ENCODE results near the gene GXYLT1.
"Not testable (repeated sequence)": the region's sequence is repeated elsewhere in the genome, so short reads cannot be mapped to it uniquely, and the experiment has no call there.

Gene GXYLT1, protein sequence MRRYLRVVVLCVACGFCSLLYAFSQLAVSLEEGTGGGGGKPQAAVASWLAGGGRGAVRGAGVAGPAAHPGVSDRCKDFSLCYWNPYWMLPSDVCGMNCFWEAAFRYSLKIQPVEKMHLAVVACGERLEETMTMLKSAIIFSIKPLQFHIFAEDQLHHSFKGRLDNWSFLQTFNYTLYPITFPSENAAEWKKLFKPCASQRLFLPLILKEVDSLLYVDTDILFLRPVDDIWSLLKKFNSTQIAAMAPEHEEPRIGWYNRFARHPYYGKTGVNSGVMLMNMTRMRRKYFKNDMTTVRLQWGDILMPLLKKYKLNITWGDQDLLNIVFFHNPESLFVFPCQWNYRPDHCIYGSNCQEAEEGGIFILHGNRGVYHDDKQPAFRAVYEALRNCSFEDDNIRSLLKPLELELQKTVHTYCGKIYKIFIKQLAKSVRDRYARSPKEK

DNA sequence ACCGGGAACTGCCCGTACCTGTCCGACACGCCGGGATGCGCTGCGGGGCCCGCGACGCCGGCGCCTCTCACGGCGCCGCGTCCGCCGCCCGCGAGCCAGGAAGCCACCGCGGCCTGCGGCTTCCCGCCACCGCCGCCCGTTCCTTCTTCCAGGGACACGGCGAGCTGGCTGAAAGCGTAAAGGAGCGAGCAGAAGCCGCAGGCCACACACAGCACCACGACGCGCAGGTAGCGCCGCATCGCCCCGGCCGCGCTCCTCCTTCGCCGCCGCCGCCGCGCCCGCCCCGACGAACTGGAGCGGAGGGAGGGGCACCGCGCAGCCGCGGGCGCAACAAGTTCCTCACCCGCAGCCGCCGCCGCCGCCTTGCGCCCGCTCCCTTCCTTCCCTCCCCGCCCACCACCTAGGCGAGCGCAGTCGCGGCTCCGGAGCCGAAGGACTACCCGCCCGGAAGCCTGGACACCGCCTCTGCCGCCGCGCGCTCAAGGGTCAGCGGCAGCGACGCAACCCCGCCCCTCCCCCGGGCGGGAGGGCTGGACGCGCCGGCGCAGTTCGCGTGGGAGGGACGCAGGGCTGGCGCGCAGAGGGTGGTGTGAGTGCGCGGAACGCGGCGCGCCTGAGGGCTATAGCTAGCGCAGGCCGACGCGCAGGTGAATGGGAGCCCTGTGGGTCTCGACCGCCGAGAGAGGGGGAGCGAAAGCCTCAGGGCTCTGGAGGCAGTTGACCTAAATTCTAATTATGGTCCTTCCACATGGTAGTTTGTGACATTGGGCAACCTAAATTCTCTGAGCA is at the start of gene GXYLT1:
Gene GXYLT1 (minus strand): TSS at position 467 of the 789 bp plus-strand sequence. CDS start 228 bp downstream, at position 239.
- intact Hi-C loops (cut with DNase I): loop anchor here (5.0 kb wide), 2 partner anchors 93 to 183 kb away; partner anchors contain the start of genes PPHLN1, YAF2 and ZCRB1
- DNase-seq: peak; percentile 46 to 94 (median 87)

DNA sequence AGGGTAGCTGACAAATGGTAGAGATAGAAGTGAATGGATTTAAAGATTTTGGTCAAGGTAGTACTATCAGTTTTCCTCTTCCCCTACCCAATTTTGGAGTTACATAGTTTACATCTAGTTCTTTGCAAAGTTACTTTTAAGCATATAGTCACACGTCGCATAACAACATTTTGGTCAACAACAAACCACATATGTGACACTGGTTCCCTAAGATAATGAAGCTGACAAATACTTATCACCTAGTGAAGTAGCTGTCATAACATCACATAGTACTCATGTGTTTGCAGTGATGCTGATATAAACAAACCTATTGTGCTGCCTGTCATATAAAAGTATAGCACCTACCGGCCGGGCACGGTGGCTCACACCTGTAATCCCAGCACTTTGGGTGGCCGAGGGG is 48.0 kb upstream of the GXYLT1 start:
- intact Hi-C loops (cut with DNase I): no loop called here
- DNase-seq: no peak

DNA sequence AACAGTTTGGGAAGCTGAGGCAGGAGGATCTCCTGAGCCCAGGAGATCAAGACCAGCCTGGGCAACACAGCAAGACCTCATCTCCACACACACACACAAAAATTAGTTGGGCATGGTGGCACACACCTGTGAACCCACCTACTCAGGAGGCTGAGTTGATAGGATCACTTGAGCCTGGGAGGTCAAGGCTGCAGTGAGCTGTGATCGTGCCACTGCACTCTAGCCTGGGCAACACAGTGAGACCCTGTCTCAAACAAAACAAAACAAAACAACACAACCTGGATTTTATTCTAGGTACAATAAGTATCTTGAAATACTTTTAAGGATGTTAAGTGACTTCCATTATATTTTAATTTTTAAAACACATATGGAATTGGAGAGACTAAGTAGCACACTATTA is 47.6 kb upstream of the GXYLT1 start:
- DNase-seq: no peak
- intact Hi-C loops (cut with DNase I): no loop called here

DNA sequence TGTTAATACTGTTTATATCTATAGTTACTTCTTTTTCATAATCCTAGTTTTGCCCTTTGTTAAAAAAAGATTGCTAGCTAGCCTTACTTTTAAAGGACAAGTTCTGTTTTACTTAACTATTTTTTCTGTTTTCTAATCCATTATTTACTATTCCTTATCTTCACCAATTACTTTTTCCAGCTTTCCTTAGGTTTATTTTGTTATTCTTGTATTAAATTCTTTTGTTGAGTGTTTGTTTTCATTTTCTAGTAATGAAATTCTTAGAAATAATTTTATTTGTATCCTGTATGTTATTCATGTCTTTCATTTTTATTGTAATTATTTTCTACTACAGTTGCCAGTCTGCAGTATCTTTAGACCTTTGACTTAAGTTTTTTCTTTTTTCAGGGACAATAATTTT is 45.7 kb upstream of the GXYLT1 start:
- intact Hi-C loops (cut with DNase I): no loop called here
- no peak for DNase-seq

DNA sequence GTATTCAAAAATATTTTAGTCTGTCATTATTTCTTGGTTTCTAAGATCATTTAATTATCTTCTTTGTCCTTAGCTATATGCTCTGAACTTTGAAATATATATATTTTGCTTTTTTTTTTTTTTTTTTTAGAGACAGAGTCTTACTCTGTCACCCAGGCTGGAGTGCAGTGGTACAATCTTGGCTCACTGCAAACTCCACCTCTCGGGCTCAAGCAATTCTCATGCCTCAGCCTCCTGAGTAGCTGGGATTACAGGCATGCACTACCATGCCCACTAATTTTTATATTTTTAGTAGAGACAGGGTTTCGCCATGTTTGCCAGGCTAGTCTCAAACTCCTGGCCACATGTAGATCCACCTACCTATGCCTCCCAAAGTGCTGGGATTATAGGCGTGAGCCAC is 43.6 kb upstream of the GXYLT1 start:
- intact Hi-C loops (cut with DNase I); DNase-seq: not testable (repeated sequence)

DNA sequence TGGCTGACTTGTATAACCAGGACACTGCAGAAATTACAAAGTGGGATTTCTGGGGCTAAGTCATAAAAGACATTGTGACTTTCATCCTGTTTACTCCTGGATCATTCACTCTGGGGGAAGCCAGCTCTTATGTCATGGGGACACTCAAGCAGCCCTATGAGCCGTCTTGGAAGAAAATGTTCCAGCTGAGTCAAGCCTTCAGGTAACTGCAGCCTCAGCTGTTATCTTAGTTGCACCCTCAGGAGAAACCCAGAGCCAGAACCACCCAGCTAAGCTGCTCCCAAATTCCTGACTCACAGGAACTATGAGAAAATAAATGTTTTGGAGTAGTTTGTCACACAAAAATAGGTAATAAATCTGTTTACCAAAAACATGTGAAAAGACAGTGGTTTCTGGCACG is 43.1 kb upstream of the GXYLT1 start:
- DNase-seq: no peak
- intact Hi-C loops (cut with DNase I): no loop called here

DNA sequence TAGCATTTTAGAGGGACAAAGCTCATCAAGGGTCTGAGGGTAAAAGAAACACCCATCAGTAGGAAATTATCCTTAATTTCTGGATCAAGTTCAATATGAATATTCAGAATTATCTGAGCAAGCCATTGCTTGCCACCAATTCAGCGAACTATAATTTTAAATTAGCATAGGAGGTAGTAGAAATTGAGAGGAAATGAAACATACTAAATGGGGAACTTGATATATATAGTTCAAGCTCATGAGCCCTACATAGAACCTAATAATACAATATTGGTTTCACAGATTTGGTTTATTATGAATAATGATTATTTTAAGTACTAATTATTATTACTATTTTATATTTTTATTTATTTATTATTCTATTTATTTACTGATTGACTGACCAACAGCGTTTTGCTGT is 42.1 kb upstream of the GXYLT1 start:
- no peak for DNase-seq
- intact Hi-C loops (cut with DNase I): no loop called here

DNA sequence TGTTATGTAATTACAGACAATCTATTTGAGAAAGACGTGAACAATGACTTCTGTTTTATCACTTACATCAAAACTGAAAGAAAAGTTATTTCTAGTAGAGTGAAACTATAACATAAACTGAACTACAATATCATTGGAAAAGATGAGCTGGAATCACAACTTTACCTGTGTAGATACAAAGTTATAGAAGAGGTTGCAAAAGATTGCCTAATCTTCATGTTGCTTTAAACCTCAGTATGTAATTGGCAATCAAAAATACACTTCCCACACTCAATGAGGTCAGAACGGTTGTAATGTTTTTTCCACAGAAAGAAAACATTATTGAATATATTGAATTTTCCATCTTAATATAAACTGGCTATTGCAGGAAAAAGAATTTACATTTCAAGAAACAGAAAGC is 37.7 kb upstream of the GXYLT1 start:
- intact Hi-C loops (cut with DNase I): no loop called here
- DNase-seq: no peak

DNA sequence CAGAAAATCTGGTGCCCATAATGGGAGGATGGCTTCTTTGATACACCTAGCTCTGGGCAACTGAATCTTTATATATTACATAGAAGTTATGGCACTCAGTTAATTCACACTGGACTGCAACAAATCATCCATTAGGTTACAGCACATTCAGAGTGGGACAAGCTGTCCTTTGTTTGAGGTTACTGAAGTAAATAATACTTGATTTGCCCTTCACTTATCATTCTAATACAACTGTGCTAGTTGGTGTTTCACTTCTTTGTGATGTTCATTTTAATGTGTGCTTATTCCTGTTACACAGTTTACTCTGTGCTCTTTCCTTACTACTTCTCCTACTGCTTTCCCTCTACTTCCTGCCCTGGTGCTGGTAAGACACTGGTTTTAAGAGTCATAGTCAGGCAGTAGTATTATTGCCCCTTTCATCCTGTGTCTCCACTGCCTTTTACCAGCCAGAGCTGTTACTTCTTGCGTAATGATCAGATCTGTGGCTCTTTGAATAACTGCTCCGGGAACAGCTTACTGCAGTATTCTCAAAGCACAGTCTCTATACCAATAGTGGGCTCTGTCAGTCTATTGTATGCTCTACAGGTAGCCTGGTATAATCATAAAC is 36.4 kb upstream of the GXYLT1 start:
- peak in 2 of 42 donors; percentile 6 to 10 for DNase-seq
- intact Hi-C loops (cut with DNase I): no loop called here

DNA sequence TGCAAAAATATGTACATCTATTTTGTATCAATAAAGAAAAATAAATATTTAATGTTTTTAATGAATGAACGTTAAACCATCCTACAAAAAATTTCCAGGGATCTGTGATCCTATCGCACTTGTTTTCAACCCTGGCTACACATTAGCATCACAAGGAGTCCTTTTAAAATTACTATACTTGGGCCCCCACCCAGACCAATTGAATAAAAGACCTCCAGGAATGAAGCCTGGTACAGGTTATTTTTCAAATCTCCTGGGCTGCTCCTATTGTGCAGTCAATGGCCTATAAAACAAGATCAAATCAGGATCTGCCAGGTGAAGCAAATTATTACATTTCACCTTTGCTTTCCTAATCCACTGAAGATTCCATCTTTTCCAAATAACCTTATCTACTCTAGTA is 33.4 kb upstream of the GXYLT1 start:
- DNase-seq: no peak
- intact Hi-C loops (cut with DNase I): no loop called here

DNA sequence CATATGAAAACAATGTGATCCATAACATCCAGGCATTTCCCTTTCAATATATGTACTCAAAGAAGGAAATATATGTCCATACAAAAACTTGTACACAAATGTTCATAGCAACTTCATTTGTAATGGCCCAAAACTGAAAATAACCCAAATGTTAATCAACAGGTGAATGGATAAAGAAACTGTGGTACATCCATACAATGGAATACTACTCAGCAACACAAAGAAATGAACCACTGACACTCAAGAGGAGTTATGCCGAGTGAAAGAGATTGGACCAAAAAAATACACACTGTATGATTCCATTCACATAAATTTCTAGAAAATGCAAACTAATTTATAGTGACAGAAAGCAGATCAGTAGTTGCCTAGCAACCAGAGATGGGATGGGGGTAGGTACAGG is 30.3 kb upstream of the GXYLT1 start:
- no peak for DNase-seq
- intact Hi-C loops (cut with DNase I): no loop called here

DNA sequence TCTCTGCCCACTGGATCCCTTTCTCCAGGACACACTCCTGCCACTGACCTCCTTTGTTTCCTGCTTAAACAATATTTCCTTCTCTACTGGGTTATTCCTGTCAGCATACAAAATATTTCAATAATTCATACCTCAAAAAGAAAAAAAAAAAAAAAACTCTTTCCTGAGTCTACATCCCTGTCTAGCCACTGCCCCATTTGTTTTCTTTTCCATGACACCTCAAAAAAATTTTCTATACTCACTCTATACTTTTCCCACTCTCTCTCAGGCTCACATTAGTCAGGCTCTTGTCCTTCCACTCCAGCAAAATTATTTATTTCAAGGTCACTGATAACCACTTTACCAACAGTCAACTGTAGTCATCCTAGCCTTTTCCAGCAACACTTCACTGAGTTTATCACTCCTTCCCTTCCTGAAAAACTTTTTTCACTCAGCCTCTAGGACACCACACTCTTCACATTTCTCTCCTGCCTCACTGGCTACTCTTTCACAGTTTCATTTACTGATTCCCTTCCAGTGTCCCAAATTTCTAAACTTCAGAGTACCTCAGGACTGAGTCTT is 29.4 kb upstream of the GXYLT1 start:
- DNase-seq: no peak
- intact Hi-C loops (cut with DNase I): no loop called here

DNA sequence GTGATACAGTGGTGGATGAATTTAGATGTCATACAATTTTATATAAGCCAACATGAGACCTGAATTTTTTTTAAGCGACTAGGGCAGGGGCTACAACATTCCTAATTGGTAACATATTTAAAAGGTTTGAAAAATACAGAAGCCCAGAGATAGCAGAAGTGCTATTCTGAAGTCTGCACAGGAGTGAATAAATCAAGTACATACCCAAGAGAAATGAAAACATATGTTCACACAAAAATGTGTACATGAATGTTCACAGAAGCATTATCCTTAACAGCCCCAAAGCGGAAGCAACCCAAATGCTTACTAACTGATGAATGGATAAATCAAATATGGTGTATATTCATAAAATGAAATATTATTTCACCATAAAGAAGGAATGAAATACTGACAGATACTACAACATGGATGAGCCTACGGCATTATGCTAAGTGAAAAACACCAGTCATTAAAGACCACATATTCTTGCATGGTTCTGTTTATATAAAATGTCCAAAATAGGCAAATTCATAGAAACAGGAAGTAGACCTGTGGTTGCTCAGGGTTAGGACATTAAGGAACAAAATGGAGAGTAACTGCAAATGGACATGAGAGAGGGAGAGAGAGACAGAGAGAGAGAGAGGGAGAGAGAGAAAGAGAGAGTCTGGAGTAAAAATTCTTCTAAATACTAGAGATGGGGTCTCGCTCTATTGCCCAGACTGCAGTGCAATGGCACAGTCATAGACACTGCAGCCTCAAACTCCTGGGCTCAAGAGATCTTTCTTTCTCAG is 28.0 kb upstream of the GXYLT1 start:
- DNase-seq: no peak
- intact Hi-C loops (cut with DNase I): no loop called here

DNA sequence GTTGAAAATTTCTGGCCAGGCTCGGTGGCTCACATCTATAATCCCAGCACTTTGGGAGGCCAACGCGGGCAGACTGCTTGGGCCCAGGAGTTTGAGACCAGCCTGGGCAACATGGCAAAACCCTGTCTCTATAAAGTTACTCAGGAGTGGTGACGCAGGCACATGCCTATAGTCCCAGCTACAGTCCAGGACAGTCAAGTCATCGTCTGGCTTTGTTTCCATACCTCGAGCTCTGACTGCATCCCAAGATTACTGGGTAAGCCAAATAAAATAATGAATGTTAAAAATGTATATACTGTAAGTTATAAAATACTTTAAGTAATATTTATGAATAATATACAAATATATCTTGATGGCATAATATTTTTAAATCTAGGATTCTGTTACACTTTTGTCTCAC is 23.0 kb upstream of the GXYLT1 start:
- intact Hi-C loops (cut with DNase I): no loop called here
- DNase-seq: no peak

DNA sequence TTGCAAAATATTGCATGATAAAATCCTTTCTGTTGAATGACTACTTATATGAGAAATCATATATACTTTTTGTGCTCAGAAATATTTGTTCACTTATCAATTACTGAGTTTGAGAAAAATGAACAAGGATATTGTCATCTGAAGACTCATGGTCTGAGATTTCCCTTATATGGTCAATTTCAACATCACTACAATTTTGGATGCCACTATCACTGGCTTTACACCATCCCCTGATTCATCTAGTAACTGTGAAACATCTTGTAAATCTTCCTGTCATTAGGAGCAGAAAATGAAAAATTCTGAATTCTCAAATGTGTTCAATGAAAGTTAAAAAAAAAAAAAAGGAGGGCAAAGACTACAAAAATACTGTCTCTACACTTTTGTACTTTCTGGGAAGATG is 21.8 kb upstream of the GXYLT1 start:
- intact Hi-C loops (cut with DNase I): no loop called here
- no peak for DNase-seq

DNA sequence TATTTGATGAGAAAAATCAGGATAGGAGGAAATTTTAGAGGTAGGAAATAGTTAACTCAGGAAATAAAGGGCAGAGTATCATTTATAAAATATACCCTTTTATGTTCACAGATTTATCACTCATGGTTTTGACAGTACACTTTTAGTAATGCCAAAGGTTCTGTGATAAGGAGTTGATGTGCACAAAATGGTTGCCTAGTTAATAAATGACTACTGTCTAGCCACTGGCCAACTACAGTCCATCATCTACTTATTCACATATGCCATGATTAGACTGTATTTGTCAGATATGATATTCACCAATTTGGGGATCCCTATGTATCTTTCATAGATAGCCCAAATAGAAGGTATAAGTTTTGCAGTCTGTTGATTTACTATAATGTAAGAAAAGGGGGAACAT is 19.2 kb upstream of the GXYLT1 start:
- intact Hi-C loops (cut with DNase I): no loop called here

DNA sequence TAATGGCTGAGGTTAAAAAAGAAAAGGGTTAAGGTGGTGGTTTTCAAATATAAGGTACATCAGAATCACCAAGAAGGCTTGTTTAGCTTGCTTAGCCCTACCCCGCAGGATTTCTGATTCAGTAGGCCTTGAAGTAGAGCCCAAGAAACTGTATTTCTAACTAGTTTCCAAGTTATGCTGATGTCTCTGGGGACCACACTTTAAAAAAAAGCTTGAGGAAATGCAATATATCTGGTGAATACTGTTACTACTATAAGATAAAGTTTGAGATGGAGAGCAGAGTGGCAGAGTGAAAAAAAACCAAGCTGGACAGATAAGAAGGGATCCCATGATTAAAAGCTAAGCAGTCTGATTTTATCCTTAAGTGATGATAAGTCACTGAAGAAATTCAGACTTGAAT is 18.3 kb upstream of the GXYLT1 start:
- no peak for DNase-seq
- intact Hi-C loops (cut with DNase I): no loop called here

More for the DNA sequence above, 19.2 kb upstream of the GXYLT1 start:
- DNase-seq: no peak

DNA sequence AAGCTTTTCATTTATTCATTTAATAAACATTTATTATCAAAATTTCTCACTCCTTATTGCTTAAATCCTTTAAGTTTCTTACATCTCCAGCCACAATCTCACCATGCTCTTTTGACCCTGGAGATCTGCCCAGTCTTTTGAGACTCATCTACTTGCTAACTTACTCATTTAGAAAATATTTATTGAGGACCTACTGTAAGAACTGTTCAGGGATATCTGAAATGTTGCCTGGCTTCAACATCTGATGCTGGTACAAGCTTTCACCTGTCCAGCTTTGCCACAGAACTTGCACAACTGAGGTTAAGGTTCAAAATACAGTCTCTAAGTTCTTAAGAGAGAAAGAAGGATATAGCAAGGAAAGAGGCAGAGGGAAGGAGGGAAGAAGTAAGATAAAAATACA is 17.5 kb upstream of the GXYLT1 start:
- DNase-seq: no peak
- intact Hi-C loops (cut with DNase I): no loop called here

DNA sequence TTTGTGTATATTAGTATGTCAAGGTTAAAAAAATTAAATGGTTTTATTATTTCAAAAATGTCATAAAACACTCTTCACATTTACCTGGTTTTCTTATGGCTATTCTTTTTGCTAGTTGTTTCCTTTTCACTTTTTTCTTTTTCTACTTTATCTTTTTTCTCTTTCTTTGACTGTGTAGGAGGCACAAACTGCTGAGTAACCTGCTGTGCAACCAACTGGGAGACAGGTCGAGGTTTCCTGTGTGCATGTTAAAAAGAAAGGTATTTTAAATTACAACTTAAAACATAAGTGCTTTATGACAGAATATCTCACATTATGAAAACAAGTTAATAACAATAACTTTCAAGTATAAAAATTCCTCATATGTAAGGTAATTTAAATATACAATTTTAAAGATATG is 16.9 kb upstream of the GXYLT1 start:
- DNase-seq: peak in 3 of 42 donors; percentile 18 to 41 (median 21)
- intact Hi-C loops (cut with DNase I): no loop called here

Measured in head of caudate nucleus (tissue), 42 donors.